ENCODE results near the gene DST. TPM values are rescaled to one million over a fixed set of nuclear protein-coding genes. Genes with fewer than 3 reads are reported as not detected.

DST gene
- total and polyA plus RNA-seq, 2 donors (not counting 1 experiment from before 2014, with no cell fraction given): 78.6 to 670 TPM

DNA sequence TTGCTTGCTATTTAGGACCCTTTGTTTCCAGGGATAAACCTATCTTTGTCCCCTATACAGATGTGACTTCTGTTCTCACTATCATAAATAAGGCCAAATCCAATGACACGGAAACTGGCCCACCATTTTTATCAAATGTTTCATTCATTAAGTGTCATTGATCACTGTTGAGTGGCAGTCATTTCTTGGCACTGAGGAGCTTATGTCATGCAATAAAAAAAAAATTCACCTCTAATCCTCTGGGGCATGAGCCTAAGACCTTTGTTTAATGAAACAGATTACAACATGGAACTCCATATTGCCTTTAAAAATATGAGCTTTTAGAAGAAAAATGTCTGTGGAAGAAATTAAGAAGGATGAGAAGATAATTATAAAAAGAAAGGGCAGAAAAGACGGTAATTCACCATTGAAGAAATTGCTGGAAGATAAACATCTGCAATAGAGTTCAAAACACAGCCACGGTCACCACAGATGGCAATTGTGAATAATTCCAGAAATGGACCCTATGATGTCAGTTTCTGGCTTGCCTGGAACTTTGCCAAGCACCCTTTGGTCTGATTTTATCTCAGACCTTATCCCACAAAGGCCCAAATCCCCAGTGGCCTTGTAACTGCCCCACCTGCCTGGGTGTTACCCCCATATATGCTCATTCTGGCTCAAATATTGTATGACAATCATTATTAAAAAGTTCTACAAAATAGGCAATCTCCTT is 91.1 kb downstream of the DST start:
- peaks cover 6% of the 10 kb centered on the region for H3K4me1 ChIP-seq (ENCODE audit: control insufficient read depth, extremely low read depth, insufficient read depth, low read length)
- H3K9ac ChIP-seq (ENCODE audit: insufficient read depth, low read length): no peak overlapping the region
- TF ChIP-seq EZH2 (IDR thresholded peaks at IDR 0.05; ENCODE audit: low read length, missing control alignments): no peak
- TF ChIP-seq CTCF (conservative IDR thresholded peaks at IDR 0.05 in 1 of 2, IDR thresholded peaks at IDR 0.05 in 1 of 2; ENCODE audit: low read depth in 1 of 2, low read length in 2 of 2): no peak
- no peak for DNase-seq (ENCODE audit: low read depth in 2 of 2)
- no peaks in the 10 kb centered on the region for H3K9me3 ChIP-seq (ENCODE audit: control insufficient read depth, insufficient read depth, low read depth, low read length)
- no peak overlapping the region for H3K27ac ChIP-seq (ENCODE audit: insufficient read depth, low read length)
- no peak overlapping the region for H2AFZ ChIP-seq (ENCODE audit: low read length)
- peaks cover 2% of the 10 kb centered on the region for H3K36me3 ChIP-seq (ENCODE audit: control insufficient read depth, insufficient read depth, low read length)
- H3K4me3 ChIP-seq (replicated peaks in 1 of 4; ENCODE audit: control extremely low read depth in 1 of 4, insufficient read depth in 1 of 4, low read depth in 3 of 4, low read length in 4 of 4): no peak overlapping the region
- H3K4me2 ChIP-seq (ENCODE audit: extremely low read depth, insufficient read depth, low read length): no peak overlapping the region
- no peaks in the 10 kb centered on the region for H4K20me1 ChIP-seq (ENCODE audit: control insufficient read depth, extremely low read depth, insufficient read depth, low read length)
- H3K79me2 ChIP-seq (ENCODE audit: control insufficient read depth, insufficient read depth, low read length): peaks cover 40% of the 10 kb centered on the region
- no peaks in the 10 kb centered on the region for H3K27me3 ChIP-seq (ENCODE audit: control insufficient read depth, insufficient read depth, low read length)

DNA sequence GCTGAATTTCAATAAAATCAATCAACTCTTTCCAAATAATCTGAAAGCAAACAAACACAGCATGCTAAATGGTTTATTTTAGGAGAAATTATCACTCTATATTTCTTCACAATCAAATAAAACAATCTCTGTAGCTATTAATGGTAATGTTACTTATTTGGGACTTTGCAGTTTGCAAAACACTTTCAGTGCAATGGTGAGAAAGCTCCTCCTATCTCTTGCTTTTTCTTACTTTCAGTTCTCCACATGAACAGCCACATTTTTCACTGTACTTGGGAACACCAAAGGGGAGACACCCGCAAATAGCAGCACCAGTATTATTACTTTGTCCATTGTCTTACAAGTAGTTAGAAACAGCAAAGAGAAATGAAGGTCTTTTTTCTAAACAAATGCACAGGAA is 92.4 kb downstream of the DST start:
- no peak overlapping the region for H3K9ac ChIP-seq (ENCODE audit: insufficient read depth, low read length)
- no peaks in the 10 kb centered on the region for H3K9me3 ChIP-seq (ENCODE audit: control insufficient read depth, insufficient read depth, low read depth, low read length)
- H3K79me2 ChIP-seq (ENCODE audit: control insufficient read depth, insufficient read depth, low read length): peaks cover 47% of the 10 kb centered on the region
- no peak overlapping the region for H2AFZ ChIP-seq (ENCODE audit: low read length)
- H3K4me2 ChIP-seq (ENCODE audit: extremely low read depth, insufficient read depth, low read length): peak overlapping the region; percentile 72
- H4K20me1 ChIP-seq (ENCODE audit: control insufficient read depth, extremely low read depth, insufficient read depth, low read length): no peaks in the 10 kb centered on the region
- peaks cover 6% of the 10 kb centered on the region for H3K4me1 ChIP-seq (ENCODE audit: control insufficient read depth, extremely low read depth, insufficient read depth, low read length)
- H3K36me3 ChIP-seq (ENCODE audit: control insufficient read depth, insufficient read depth, low read length): peaks cover 2% of the 10 kb centered on the region
- no peak overlapping the region for H3K27ac ChIP-seq (ENCODE audit: insufficient read depth, low read length)
- no peaks in the 10 kb centered on the region for H3K27me3 ChIP-seq (ENCODE audit: control insufficient read depth, insufficient read depth, low read length)
- H3K4me3 ChIP-seq (replicated peaks in 1 of 4; ENCODE audit: control extremely low read depth in 1 of 4, insufficient read depth in 1 of 4, low read depth in 3 of 4, low read length in 4 of 4): peak overlapping the region in 3 of 4 experiments; percentile 15 to 28 (median 15)
- peak in 1 of 2 donors; percentile 49 for DNase-seq (ENCODE audit: low read depth in 2 of 2)
- TF ChIP-seq CTCF (conservative IDR thresholded peaks at IDR 0.05 in 1 of 2, IDR thresholded peaks at IDR 0.05 in 1 of 2; ENCODE audit: low read depth in 1 of 2, low read length in 2 of 2): no peak
- TF ChIP-seq EZH2 (IDR thresholded peaks at IDR 0.05; ENCODE audit: low read length, missing control alignments): no peak

DNA sequence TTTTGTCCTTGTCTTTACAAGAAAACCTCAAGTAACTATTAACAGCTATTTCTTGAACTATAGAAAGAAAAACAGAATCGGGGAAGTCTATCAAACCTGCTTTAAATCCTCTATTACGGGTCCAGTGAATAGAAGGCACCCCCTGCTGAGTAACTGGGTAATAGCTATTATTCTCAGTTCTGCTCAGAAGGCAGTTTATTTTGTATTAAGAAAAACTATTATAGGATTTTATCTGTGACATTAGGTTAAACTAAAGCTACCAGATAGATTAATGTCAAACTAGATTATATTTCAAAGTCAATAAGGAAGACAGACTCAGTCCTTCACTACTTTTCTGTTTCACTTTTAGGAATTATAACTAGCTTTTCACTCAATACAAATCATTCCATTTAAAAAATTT is 93.7 kb downstream of the DST start:
- DNase-seq (ENCODE audit: low read depth in 2 of 2): peak in 1 of 2 donors; percentile 66
- TF ChIP-seq CTCF (conservative IDR thresholded peaks at IDR 0.05 in 1 of 2, IDR thresholded peaks at IDR 0.05 in 1 of 2; ENCODE audit: low read depth in 1 of 2, low read length in 2 of 2) (peak; percentile 31 to 57), EZH2 (IDR thresholded peaks at IDR 0.05; ENCODE audit: low read length, missing control alignments) (no peak)
- Histone ChIP-seq H2AFZ (ENCODE audit: low read length) (no peak overlapping the region), H3K4me3 (replicated peaks in 1 of 4; ENCODE audit: control extremely low read depth in 1 of 4, insufficient read depth in 1 of 4, low read depth in 3 of 4, low read length in 4 of 4) (no peak overlapping the region), H3K79me2 (ENCODE audit: control insufficient read depth, insufficient read depth, low read length) (peaks cover 56% of the 10 kb centered on the region), H3K4me2 (ENCODE audit: extremely low read depth, insufficient read depth, low read length) (peak overlapping the region; percentile 5), H3K9ac (ENCODE audit: insufficient read depth, low read length) (no peak overlapping the region), H4K20me1 (ENCODE audit: control insufficient read depth, extremely low read depth, insufficient read depth, low read length) (no peaks in the 10 kb centered on the region), H3K36me3 (ENCODE audit: control insufficient read depth, insufficient read depth, low read length) (peaks cover 2% of the 10 kb centered on the region), H3K27ac (ENCODE audit: insufficient read depth, low read length) (no peak overlapping the region), H3K9me3 (ENCODE audit: control insufficient read depth, insufficient read depth, low read depth, low read length) (no peaks in the 10 kb centered on the region), H3K27me3 (ENCODE audit: control insufficient read depth, insufficient read depth, low read length) (no peaks in the 10 kb centered on the region), H3K4me1 (ENCODE audit: control insufficient read depth, extremely low read depth, insufficient read depth, low read length) (peaks cover 6% of the 10 kb centered on the region)
